HepG2 (cell line): ENCODE results near the gene NHERF2. TPM values are rescaled to one million over a fixed set of nuclear protein-coding genes. Genes with fewer than 3 reads are reported as not detected.

Experiments
- HOXA7 ChIP-seq: sonication (generic); formaldehyde crosslinking; IDR thresholded peaks from 2 replicates; pipeline ENCODE4 v1.8.1; 2022; ENCODE audit warnings: mild to moderate bottlenecking, missing genetic modification reagents, moderate library complexity
- KLF12 ChIP-seq: sonication (generic); formaldehyde crosslinking; IDR thresholded peaks from 2 replicates; pipeline ENCODE4 v1.4.0; 2020; ENCODE audit warnings: missing genetic modification reagents, borderline replicate concordance
- MBD4 ChIP-seq: IDR thresholded peaks from 2 replicates; pipeline ENCODE4 v1.6.1; 2012; ENCODE audit warnings: low read length, inconsistent platforms, borderline replicate concordance
- NONO ChIP-seq, 2 experiments: fragments of 450-650 bp in 1 of 2; sonication (generic) in 1 of 2; formaldehyde crosslinking in 1 of 2; IDR thresholded peaks in 1 of 2; conservative IDR thresholded peaks in 1 of 2; 2 replicates each; pipeline versions ENCODE4 v1.6.1 to v1.8.0; 2017 to 2022; ENCODE audit warnings: mild to moderate bottlenecking in 1 of 2, missing genetic modification reagents in 1 of 2, moderate library complexity in 1 of 2
- PAF1 ChIP-seq: IDR thresholded peaks from 2 replicates; pipeline ENCODE4 v1.6.1; 2016; ENCODE audit warnings: missing genetic modification reagents, missing compliant biosample characterization
- TAF1 ChIP-seq: sonication (generic); formaldehyde crosslinking; IDR thresholded peaks from 2 replicates; pipeline ENCODE4 v1.4.0; 2020; ENCODE audit warnings: missing genetic modification reagents
- TSC22D2 ChIP-seq: sonication (generic); formaldehyde crosslinking; IDR thresholded peaks from 2 replicates; pipeline ENCODE4 v1.5.1; 2020; ENCODE audit warnings: missing genetic modification reagents, mild to moderate bottlenecking, borderline replicate concordance
- YEATS2 ChIP-seq: sonication (generic); formaldehyde crosslinking; IDR thresholded peaks from 2 replicates; pipeline ENCODE4 v1.4.0; 2020; ENCODE audit warnings: missing genetic modification reagents, borderline replicate concordance
- ZMAT3 ChIP-seq: sonication (generic); formaldehyde crosslinking; conservative IDR thresholded peaks from 2 replicates; pipeline ENCODE4 v1.7.0; 2021; ENCODE audit warnings: missing genetic modification reagents
- ZNF143 ChIP-seq: sonication (generic); formaldehyde crosslinking; IDR thresholded peaks from 2 replicates; pipeline ENCODE4 v1.4.0; 2020; ENCODE audit warnings: missing genetic modification reagents
- ZNF484 ChIP-seq: sonication (generic); formaldehyde crosslinking; IDR thresholded peaks from 2 replicates; pipeline ENCODE4 v1.5.1; 2020; ENCODE audit warnings: mild to moderate bottlenecking, low read depth, missing genetic modification reagents, borderline replicate concordance
- ZNF75D ChIP-seq: sonication (generic); formaldehyde crosslinking; IDR thresholded peaks from 2 replicates; pipeline ENCODE4 v1.8.1; 2023; ENCODE audit warnings: missing genetic modification reagents, mild to moderate bottlenecking, borderline replicate concordance
- polyA plus RNA-seq, 8 experiments: library from polyadenylated mRNA; depleted of rRNA in 3 of 8; stranded (reverse) in 7 of 8; unstranded in 1 of 8; fragments of >200 nt; fragmentation: Illumina TruSeq in 4 of 8; extraction: Trizol in 4 of 8; gene quantifications; 2 replicates each; pipeline versions ENCODE4 v1.2.1 to v1.2.3, GENCODE V29; 2011 to 2016; ENCODE audit warnings: low read depth in 4 of 8, missing spikeins in 1 of 8, mixed read lengths in 1 of 8; ENCODE audit not compliant: insufficient read depth in 1 of 8
- total RNA-seq, 5 experiments: library from RNA; depleted of rRNA; stranded (reverse); fragments of >200 nt; fragmentation: Illumina TruSeq; extraction: Trizol; gene quantifications; 2 replicates each; pipeline ENCODE4 v1.2.3, GENCODE V29; 2016; ENCODE audit warnings: low read depth in 1 of 5
- TF ChIP-seq, protein P1 (sequence below): sonication (generic); formaldehyde crosslinking; conservative IDR thresholded peaks from 2 replicates; pipeline ENCODE4 v1.5.0; 2020; ENCODE audit warnings: missing genetic modification reagents
- TF ChIP-seq, protein P2 (sequence below): sonication (generic); formaldehyde crosslinking; IDR thresholded peaks from 2 replicates; pipeline ENCODE4 v1.9.0; 2022; ENCODE audit warnings: low read depth, missing genetic modification reagents
- TF ChIP-seq, protein P3 (sequence below): sonication (generic); formaldehyde crosslinking; IDR thresholded peaks from 2 replicates; pipeline ENCODE4 v1.4.0; 2020; ENCODE audit warnings: missing genetic modification reagents

Gene NHERF2
- total and polyA plus RNA-seq, 2 of the 13 experiments (the other 11 are each of a cell fraction or from before 2014, with no cell fraction given), result 23.7 to 39.3 TPM

DNA sequence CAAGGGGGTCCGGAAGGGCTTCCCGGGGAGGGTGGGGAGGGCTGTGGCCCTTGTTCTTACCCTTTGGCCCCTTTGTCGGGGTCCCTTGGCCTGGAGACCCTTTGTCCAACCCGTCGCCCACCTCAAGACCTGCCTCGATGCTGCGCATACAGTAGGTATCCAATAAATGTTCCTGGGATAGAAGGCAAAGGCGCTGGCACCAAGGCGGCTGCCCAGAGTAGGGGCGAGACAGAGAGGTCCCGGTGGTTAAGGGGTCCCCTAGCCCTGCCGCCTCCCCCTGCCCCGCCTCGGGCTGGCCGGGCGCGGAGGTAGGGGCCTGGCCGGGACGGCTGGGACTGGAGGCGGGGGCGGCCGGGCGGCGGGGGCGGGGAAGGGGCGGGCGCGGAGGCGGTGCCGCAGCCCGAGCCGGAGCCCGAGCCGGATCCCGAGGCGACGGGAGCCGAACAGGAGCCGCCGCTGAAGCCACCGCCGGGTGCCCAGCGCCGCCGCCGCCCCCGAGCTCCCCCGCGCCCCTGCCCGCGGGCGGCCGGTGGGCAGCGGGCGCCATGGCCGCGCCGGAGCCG, at the start of gene NHERF2 (continued):
- TF ChIP-seq TSC22D2 (CRISPR knock-in tag), result no peak
- TF ChIP-seq, protein P1, sequence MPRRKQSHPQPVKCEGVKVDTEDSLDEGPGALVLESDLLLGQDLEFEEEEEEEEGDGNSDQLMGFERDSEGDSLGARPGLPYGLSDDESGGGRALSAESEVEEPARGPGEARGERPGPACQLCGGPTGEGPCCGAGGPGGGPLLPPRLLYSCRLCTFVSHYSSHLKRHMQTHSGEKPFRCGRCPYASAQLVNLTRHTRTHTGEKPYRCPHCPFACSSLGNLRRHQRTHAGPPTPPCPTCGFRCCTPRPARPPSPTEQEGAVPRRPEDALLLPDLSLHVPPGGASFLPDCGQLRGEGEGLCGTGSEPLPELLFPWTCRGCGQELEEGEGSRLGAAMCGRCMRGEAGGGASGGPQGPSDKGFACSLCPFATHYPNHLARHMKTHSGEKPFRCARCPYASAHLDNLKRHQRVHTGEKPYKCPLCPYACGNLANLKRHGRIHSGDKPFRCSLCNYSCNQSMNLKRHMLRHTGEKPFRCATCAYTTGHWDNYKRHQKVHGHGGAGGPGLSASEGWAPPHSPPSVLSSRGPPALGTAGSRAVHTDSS (CRISPR knock-in tag), result no peak
- TF ChIP-seq PAF1 (CRISPR knock-in tag), result no peak
- TF ChIP-seq MBD4, result no peak
- no peak for TF ChIP-seq YEATS2 (CRISPR knock-in tag)
- TF ChIP-seq ZNF75D (CRISPR knock-in tag), result no peak
- no peak for TF ChIP-seq NONO (IDR thresholded peaks at IDR 0.05)
- no peak for TF ChIP-seq NONO (CRISPR knock-in tag; conservative IDR thresholded peaks at IDR 0.05)
- TF ChIP-seq, protein P2, sequence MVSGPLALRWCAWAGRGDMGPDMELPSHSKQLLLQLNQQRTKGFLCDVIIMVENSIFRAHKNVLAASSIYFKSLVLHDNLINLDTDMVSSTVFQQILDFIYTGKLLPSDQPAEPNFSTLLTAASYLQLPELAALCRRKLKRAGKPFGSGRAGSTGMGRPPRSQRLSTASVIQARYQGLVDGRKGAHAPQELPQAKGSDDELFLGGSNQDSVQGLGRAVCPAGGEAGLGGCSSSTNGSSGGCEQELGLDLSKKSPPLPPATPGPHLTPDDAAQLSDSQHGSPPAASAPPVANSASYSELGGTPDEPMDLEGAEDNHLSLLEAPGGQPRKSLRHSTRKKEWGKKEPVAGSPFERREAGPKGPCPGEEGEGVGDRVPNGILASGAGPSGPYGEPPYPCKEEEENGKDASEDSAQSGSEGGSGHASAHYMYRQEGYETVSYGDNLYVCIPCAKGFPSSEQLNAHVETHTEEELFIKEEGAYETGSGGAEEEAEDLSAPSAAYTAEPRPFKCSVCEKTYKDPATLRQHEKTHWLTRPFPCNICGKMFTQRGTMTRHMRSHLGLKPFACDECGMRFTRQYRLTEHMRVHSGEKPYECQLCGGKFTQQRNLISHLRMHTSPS (CRISPR knock-in tag), result no peak
- TF ChIP-seq ZNF143, result no peak
- TF ChIP-seq, protein P3, sequence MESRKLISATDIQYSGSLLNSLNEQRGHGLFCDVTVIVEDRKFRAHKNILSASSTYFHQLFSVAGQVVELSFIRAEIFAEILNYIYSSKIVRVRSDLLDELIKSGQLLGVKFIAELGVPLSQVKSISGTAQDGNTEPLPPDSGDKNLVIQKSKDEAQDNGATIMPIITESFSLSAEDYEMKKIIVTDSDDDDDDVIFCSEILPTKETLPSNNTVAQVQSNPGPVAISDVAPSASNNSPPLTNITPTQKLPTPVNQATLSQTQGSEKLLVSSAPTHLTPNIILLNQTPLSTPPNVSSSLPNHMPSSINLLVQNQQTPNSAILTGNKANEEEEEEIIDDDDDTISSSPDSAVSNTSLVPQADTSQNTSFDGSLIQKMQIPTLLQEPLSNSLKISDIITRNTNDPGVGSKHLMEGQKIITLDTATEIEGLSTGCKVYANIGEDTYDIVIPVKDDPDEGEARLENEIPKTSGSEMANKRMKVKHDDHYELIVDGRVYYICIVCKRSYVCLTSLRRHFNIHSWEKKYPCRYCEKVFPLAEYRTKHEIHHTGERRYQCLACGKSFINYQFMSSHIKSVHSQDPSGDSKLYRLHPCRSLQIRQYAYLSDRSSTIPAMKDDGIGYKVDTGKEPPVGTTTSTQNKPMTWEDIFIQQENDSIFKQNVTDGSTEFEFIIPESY (CRISPR knock-in tag), result no peak
- TF ChIP-seq TAF1, result 0 out of 2 replicates have a peak, but pooled peaks have one; percentile 25
- TF ChIP-seq HOXA7 (CRISPR knock-in tag), result no peak
- TF ChIP-seq KLF12 (CRISPR knock-in tag), result no peak
- TF ChIP-seq ZNF484, result no peak
- TF ChIP-seq ZMAT3, result no peak
